Memory B cell (primary cell): Measurements from ENCODE around the gene NUDT1.

ENCODE experiments used
- ATAC-seq: fragments of 150-1000 bp; cut with Tn5 transposase; 2 replicates; pipeline ENCODE4 v1.10.0; 2021; ENCODE audit warnings: low read depth, mild to moderate bottlenecking, moderate library complexity
- DNase-seq, 2 donors: peaks; one replicate each; pipeline ENCODE4 v3.0.0; 2022; ENCODE audit warnings: low spot score in 2 of 2
- H3K27ac Mint-ChIP-seq: one replicate; pipeline ENCODE4 v1.8.0; 2022; ENCODE audit warnings: mild to moderate bottlenecking, moderate library complexity, mixed read lengths
- H3K27me3 Mint-ChIP-seq: one replicate; pipeline ENCODE4 v1.8.0; 2022; ENCODE audit warnings: mixed read lengths
- H3K36me3 Mint-ChIP-seq: one replicate; pipeline ENCODE4 v1.8.0; 2022; ENCODE audit warnings: mild to moderate bottlenecking, mixed read lengths
- H3K4me1 Mint-ChIP-seq: one replicate; pipeline ENCODE4 v1.8.0; 2022; ENCODE audit warnings: mixed read lengths
- H3K4me3 Mint-ChIP-seq: one replicate; pipeline ENCODE4 v1.8.0; 2022; ENCODE audit warnings: mild to moderate bottlenecking, moderate library complexity, mixed read lengths
- H3K9me3 Mint-ChIP-seq: one replicate; pipeline ENCODE4 v1.8.0; 2022; ENCODE audit warnings: mixed read lengths

The NUDT1 gene

DNA sequence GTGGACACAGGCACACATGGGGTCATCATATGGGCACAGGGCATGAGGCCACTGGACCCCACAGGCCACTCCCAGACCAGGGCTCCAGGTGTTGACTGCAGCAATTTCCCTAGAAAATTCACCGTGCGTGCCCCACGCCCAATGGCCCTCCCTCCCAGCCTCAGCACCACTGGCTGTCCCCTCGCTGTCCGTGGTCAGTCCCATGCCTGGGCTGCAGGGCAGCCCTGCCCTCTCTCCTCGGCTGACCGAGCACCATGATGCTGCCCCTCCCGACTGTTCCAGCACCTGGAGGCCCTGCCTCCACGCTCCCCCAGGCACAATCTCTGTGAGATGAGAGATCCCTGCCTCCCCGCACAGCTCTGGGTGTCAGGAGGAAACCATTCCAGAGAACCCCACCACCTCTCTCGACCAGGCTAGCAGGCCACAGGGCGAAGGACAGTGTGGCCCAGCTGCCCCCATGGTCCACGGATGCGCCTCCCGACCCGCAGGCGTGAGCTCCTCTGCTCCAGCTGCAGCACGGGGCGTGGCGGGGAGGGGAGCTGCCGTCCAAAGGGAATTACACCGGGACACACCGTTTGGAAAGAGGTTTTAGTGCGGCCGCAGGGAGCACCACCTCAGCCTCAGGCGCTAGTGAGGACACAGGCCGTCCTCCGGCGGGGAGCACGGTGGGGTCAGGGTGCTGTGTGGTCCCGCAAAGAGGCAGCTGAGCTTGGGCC, 12.6 kb downstream of the NUDT1 start:
- no peak for DNase-seq
- H3K9me3 Mint-ChIP-seq, result no peaks in the 10 kb centered on the region
- no peak overlapping the region for H3K4me3 Mint-ChIP-seq
- H3K27me3 Mint-ChIP-seq, result no peaks in the 10 kb centered on the region
- no peak overlapping the region for H3K27ac Mint-ChIP-seq
- peaks cover 22% of the 10 kb centered on the region for H3K4me1 Mint-ChIP-seq
- no peak for ATAC-seq
- H3K36me3 Mint-ChIP-seq, result peaks cover 24% of the 10 kb centered on the region

DNA sequence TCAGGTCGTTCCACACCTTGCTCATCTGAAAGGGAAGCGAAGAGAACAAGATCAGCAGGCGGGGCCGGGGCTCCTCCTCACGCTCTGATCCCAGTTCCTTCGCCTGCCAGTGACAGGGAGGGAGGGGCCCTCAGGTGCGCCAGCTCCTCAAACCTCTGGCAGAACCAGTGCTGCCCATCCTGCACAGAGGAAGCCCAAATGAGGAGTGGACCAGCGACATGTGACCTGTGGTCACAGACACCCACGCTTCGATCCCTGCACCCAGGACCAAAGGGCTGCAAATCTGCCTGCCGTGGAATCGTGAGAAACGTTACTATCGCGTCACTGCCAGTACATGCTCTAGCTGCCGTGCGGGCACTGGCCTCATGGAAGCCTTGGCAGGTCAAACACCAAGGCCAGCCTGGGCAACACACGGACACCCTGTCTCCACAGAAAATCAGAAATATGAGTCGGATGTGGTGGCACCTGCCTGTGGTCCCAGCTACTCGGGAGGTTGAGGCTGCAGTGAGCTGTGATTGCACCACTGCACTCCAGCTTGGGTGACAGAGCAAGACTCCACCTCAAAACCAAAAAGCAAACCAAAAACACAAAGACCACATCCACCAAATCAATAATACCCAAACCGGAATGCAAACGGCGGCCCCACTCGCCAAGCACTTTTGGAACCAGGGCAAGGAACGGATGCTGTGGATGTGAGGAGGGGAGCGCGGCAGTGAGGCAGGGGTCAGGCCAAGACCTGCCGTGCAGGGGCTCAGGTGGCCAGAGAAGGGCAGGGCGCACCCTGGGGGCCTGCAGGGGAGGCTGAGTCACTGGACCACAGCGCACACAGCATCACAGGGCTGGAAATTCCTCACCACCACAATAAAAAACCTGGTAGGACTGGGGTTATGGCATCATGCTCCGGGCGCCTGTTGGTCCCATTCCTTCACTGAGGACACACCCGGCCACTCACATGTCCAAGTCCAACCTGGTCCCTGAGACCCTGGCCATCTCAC, 13.4 kb downstream of the NUDT1 start:
- peaks cover 24% of the 10 kb centered on the region for H3K36me3 Mint-ChIP-seq
- H3K27me3 Mint-ChIP-seq, result no peaks in the 10 kb centered on the region
- no peak overlapping the region for H3K4me3 Mint-ChIP-seq
- no peaks in the 10 kb centered on the region for H3K9me3 Mint-ChIP-seq
- DNase-seq (no peak), ATAC-seq (no peak)
- H3K27ac Mint-ChIP-seq, result peak overlapping the region; percentile 64
- H3K4me1 Mint-ChIP-seq, result peaks cover 26% of the 10 kb centered on the region

GRCh38 chr7:2256306-2257045, 14.4 kb downstream of the NUDT1 start:
- peaks cover 28% of the 10 kb centered on the region for H3K4me1 Mint-ChIP-seq
- H3K27ac Mint-ChIP-seq, result no peak overlapping the region
- no peak overlapping the region for H3K4me3 Mint-ChIP-seq
- H3K9me3 Mint-ChIP-seq, result no peaks in the 10 kb centered on the region
- ATAC-seq, result no peak
- H3K27me3 Mint-ChIP-seq, result no peaks in the 10 kb centered on the region
- no peak for DNase-seq
- H3K36me3 Mint-ChIP-seq, result peaks cover 23% of the 10 kb centered on the region

DNA sequence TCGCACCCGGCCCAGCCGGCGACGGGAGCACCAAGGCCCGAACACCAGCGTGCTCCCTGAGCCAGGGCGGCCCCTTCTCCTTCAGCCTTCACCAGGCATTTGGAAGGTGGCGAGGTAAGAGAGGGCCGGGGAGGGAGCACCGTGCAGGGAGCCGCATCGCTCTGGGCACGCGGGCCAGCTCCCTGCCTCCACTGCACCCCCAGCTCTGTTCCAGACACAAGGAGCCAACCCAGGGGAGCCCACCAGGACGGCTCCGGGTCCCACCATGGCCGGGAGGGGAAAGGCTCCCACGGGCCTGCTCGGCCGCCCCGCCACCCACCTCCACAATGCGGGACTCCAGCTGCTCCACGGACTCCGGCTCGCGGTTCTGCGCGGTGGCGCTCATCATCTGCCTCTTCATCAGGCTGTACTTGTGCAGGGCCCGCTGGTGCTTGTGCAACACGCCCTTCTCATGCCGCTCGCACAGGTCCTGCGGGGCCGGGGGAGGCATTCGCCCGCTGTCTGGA, 15.1 kb downstream of the NUDT1 start:
- H3K27ac Mint-ChIP-seq, result no peak overlapping the region
- H3K9me3 Mint-ChIP-seq, result no peaks in the 10 kb centered on the region
- peaks cover 32% of the 10 kb centered on the region for H3K4me1 Mint-ChIP-seq
- H3K27me3 Mint-ChIP-seq, result no peaks in the 10 kb centered on the region
- ATAC-seq, result no peak
- no peak for DNase-seq
- peaks cover 23% of the 10 kb centered on the region for H3K36me3 Mint-ChIP-seq
- no peak overlapping the region for H3K4me3 Mint-ChIP-seq

DNA sequence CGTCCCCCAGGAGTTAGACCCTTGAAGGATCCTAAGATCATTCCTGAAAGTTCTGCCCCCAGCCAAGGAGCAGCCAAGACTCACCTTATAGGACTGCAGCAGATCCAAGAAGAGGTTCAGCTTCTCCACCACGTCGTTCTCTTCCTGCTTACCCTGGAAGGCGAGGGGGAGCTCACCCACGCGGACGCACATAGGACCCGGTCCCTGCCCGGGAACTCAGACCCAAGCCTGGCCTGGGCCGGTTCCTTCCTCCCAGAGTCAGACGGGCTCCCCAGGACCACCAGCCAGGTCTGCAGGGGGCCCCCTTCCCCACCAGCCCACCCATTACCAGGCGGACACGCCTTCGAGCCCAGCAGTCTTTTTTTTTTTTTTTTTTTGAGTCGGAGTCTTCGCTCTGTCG, 15.6 kb downstream of the NUDT1 start:
- Mint-ChIP-seq H3K4me3 (no peak overlapping the region), H3K27ac (no peak overlapping the region), H3K4me1 (peaks cover 33% of the 10 kb centered on the region), H3K36me3 (peaks cover 23% of the 10 kb centered on the region), H3K27me3 (no peaks in the 10 kb centered on the region), H3K9me3 (no peaks in the 10 kb centered on the region)
- DNase-seq (no peak), ATAC-seq (no peak)

DNA sequence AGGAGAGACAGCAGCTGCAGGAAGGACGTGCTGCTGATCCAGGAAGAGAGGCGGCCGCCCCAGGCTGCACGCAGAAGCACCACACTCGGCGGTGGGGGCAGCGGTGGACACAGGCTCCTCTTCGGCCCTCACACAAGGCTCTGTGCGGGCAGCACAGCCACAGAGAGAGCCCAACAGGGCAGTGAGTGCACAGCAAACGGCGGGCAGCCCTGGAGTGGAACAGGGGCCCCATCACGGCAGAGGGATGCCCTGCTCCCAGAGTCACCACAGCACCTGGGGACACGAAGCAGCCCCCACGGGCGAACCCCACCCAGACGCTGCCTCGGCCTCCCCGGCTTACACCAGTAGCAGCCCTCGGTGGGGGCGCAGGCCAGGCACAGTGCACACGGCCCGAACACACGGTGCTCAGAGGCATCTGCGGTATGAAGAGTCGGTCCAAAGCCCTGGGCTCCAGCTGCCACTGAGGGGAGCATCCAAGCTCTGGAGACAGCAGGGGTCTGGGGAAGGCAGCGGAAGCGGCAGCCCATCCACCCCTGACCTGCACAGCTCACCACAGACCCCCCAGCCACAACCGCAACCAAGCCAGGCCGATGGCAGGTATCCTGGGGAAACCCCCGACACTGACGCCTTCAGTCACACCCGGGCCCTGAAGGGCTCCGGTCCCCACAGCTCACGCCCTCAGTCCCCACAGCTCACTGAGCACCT, 16.8 kb downstream of the NUDT1 start:
- ATAC-seq (peak; percentile 78), DNase-seq (peak; percentile 79 to 82)
- H3K36me3 Mint-ChIP-seq, result peaks cover 23% of the 10 kb centered on the region
- H3K27me3 Mint-ChIP-seq, result no peaks in the 10 kb centered on the region
- no peaks in the 10 kb centered on the region for H3K9me3 Mint-ChIP-seq
- H3K4me3 Mint-ChIP-seq, result peak overlapping the region; percentile 70
- peak overlapping the region; percentile 97 for H3K27ac Mint-ChIP-seq
- peaks cover 30% of the 10 kb centered on the region for H3K4me1 Mint-ChIP-seq

DNA sequence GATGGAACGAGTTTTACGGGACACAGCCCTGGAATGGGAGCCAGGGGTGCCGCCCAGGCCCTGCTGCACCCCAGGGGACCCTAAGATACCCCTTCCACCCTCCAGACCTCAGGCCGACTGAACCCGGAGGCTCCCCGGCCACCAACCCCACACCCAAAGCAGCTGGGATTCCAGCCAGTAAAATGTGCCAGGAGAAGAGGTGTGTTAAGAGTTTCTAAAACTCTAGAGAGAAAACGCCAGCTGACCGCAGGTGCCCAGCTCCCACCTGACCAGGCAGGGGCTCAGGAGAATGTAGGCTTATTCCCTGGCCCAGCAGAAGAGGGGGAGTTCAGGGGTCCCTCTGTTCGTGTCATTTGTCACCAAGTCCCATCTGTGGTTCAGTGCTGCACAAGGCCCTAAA, 17.5 kb downstream of the NUDT1 start:
- no peak for ATAC-seq
- DNase-seq, result no peak
- peak overlapping the region; percentile 97 for H3K27ac Mint-ChIP-seq
- H3K9me3 Mint-ChIP-seq, result no peaks in the 10 kb centered on the region
- H3K4me3 Mint-ChIP-seq, result peak overlapping the region; percentile 70
- peaks cover 30% of the 10 kb centered on the region for H3K4me1 Mint-ChIP-seq
- H3K36me3 Mint-ChIP-seq, result peaks cover 25% of the 10 kb centered on the region
- H3K27me3 Mint-ChIP-seq, result no peaks in the 10 kb centered on the region

- Mint-ChIP-seq H3K27me3 (no peaks in the 10 kb centered on the region), H3K27ac (peak overlapping the region; percentile 97), H3K9me3 (no peaks in the 10 kb centered on the region), H3K36me3 (peaks cover 14% of the 10 kb centered on the region), H3K4me3 (no peak overlapping the region), H3K4me1 (peaks cover 23% of the 10 kb centered on the region)
- DNase-seq (no peak), ATAC-seq (no peak)
Measured at GRCh38 chr7:2260820-2261219, 18.8 kb downstream of the NUDT1 start.

- Mint-ChIP-seq H3K27me3 (no peaks in the 10 kb centered on the region), H3K4me1 (peaks cover 23% of the 10 kb centered on the region), H3K36me3 (peaks cover 12% of the 10 kb centered on the region), H3K27ac (peak overlapping the region; percentile 97), H3K9me3 (no peaks in the 10 kb centered on the region), H3K4me3 (peak overlapping the region; percentile 77)
- peak; percentile 72 for ATAC-seq
- peak; percentile 73 to 86 for DNase-seq
Measured at GRCh38 chr7:2261611-2262010, 19.6 kb downstream of the NUDT1 start.

DNA sequence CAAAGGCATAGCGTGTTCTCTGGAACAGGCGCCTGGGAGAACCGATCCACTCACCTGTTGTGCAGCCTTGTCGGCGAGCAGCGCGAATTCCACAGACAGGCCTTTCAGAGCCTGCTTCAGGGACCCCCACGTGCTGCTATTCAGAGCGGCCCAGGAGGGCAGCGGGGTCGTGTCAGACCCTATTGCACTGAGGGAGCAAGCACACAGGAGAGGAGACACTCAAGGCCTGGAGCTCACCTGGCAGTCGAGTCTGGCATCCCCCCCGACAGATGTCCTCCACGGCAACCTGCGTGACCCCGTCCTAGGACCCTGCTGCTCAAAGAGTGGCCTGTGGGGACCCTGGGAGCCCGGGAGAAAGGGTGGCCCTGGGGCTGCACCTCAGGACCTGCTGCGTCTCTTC, 21.1 kb downstream of the NUDT1 start:
- H3K36me3 Mint-ChIP-seq, result peaks cover 8% of the 10 kb centered on the region
- no peak for DNase-seq
- no peaks in the 10 kb centered on the region for H3K9me3 Mint-ChIP-seq
- no peak overlapping the region for H3K4me3 Mint-ChIP-seq
- H3K27ac Mint-ChIP-seq, result peak overlapping the region; percentile 97
- no peaks in the 10 kb centered on the region for H3K27me3 Mint-ChIP-seq
- no peak for ATAC-seq
- peaks cover 23% of the 10 kb centered on the region for H3K4me1 Mint-ChIP-seq

DNA sequence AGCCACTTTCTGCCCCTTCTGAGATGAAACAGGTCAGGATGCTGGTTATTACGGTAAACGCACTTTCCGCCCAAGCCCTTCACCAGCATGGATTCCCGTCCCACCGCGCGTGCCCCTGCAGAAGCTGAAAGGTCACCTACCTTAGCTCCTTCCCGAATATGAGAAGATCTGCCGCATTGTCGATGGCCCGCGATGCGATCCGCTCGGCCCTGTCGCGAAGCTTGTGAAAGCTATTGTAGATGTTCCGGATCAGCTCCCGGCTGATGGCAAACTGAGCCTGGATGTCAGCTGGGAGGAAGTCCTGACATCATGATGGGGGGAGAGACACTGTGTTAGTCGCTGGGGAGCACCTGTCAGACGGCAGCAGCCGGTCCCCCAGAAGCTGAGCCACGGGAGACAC, 22.1 kb downstream of the NUDT1 start:
- H3K36me3 Mint-ChIP-seq, result peaks cover 8% of the 10 kb centered on the region
- H3K27me3 Mint-ChIP-seq, result no peaks in the 10 kb centered on the region
- ATAC-seq (no peak), DNase-seq (no peak)
- peak overlapping the region; percentile 97 for H3K27ac Mint-ChIP-seq
- no peak overlapping the region for H3K4me3 Mint-ChIP-seq
- no peaks in the 10 kb centered on the region for H3K9me3 Mint-ChIP-seq
- H3K4me1 Mint-ChIP-seq, result peaks cover 15% of the 10 kb centered on the region

DNA sequence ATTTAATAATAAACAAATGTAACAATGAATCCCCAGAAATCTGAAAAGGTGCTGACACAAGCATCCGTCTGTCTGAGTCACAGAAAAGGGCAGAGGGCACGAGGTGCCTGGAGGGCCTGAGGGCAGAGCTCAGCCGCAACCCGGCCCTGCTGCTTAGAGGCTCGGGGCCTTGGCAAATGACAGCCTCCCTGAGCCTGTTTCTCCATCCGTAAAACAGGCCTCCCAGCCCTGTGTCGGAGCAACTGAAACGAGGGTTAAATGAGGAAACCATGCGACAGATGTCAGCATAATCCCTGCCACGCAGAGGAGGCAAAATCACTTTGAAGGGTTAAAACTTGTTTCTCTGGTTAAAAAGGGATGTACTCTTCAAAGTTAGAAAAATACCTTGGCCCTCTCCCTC, 24.9 kb downstream of the NUDT1 start:
- no peaks in the 10 kb centered on the region for H3K9me3 Mint-ChIP-seq
- peaks cover 3% of the 10 kb centered on the region for H3K4me1 Mint-ChIP-seq
- ATAC-seq (no peak), DNase-seq (no peak)
- no peak overlapping the region for H3K27ac Mint-ChIP-seq
- H3K27me3 Mint-ChIP-seq, result no peaks in the 10 kb centered on the region
- peaks cover 9% of the 10 kb centered on the region for H3K36me3 Mint-ChIP-seq
- no peak overlapping the region for H3K4me3 Mint-ChIP-seq
